Activated CD4-positive, alpha-beta T cell treated with anti-CD3 and anti-CD28 coated beads, Interleukin-2, Interleukin-6, amounts not matched to agents 100 ng/mL and 50 ng/mL, durations not matched to agents 16 hours and 8 hours (primary cell): Measurements from ENCODE around the gene NUDT8.
"Not testable (repeated sequence)": the region's sequence is repeated elsewhere in the genome, so short reads cannot be mapped to it uniquely, and the experiment has no call there.

Experiments used
- DNase-seq: peaks from one replicate; pipeline ENCODE4 v3.0.0-alpha.2; 2020

NUDT8 gene

GRCh38 chr11:67627441-67627811 is 2.3 kb downstream of the NUDT8 start:
- no peak for DNase-seq

GRCh38 chr11:67626970-67627369 is 2.8 kb downstream of the NUDT8 start:
- no peak for DNase-seq

GRCh38 chr11:67626131-67626833 is 3.5 kb downstream of the NUDT8 start:
- not testable (repeated sequence) for DNase-seq

- not testable (repeated sequence) for DNase-seq
Measured at GRCh38 chr11:67623795-67624194, 5.9 kb downstream of the NUDT8 start.

- not testable (repeated sequence) for DNase-seq
Measured at GRCh38 chr11:67622905-67623304, 6.8 kb downstream of the NUDT8 start.

- not testable (repeated sequence) for DNase-seq
Measured at GRCh38 chr11:67621928-67622327, 7.8 kb downstream of the NUDT8 start.

- DNase-seq: not testable (repeated sequence)
Measured at GRCh38 chr11:67620621-67621020, 9.1 kb downstream of the NUDT8 start.

GRCh38 chr11:67619683-67620618 is 9.8 kb downstream of the NUDT8 start:
- DNase-seq: not testable (repeated sequence)

GRCh38 chr11:67618901-67619659 is 10.7 kb downstream of the NUDT8 start:
- not testable (repeated sequence) for DNase-seq

- no peak for DNase-seq
Measured at GRCh38 chr11:67617243-67617953, 12.3 kb downstream of the NUDT8 start.

- no peak for DNase-seq
Measured at GRCh38 chr11:67616431-67617242, 13.1 kb downstream of the NUDT8 start.

GRCh38 chr11:67615728-67616430 is 13.9 kb downstream of the NUDT8 start:
- DNase-seq: no peak

- peak; percentile 83 for DNase-seq
Measured at GRCh38 chr11:67614730-67615714, 14.7 kb downstream of the NUDT8 start.

GRCh38 chr11:67613960-67614715 is 15.6 kb downstream of the NUDT8 start:
- peak; percentile 87 for DNase-seq

GRCh38 chr11:67613313-67613959 is 16.3 kb downstream of the NUDT8 start:
- no peak for DNase-seq

- no peak for DNase-seq
Measured at GRCh38 chr11:67612751-67613150, 17.0 kb downstream of the NUDT8 start.

GRCh38 chr11:67611704-67612587 is 17.8 kb downstream of the NUDT8 start:
- DNase-seq: no peak
